Measurements from ENCODE around the gene IL17B. TPM values are rescaled to one million over a fixed set of nuclear protein-coding genes. Genes with fewer than 3 reads are reported as not detected.
A peak's percentile ranks its signal among the peaks of the same experiment; 100 is the strongest.

IL17B gene
- total and polyA plus RNA-seq, 2 of the 13 experiments (the other 11 are each of a cell fraction or from before 2014, with no cell fraction given) = 0.29 to 2.6 TPM

- 0 out of 2 replicates have a peak, but pooled peaks have one; percentile 16 for TF ChIP-seq ZNF710 (CRISPR knock-in tag; IDR thresholded peaks at IDR 0.05; ENCODE audit: borderline replicate concordance)
- TF ChIP-seq ZMYM3 (CRISPR knock-in tag; IDR thresholded peaks at IDR 0.05) = peak; percentile 95
- TF ChIP-seq KDM5B (CRISPR knock-in tag; IDR thresholded peaks at IDR 0.05; ENCODE audit: borderline replicate concordance) = 0 out of 2 replicates have a peak, but pooled peaks have one; percentile 35
- TF ChIP-seq ZNF768 (CRISPR knock-in tag; IDR thresholded peaks at IDR 0.05) = peak; percentile 99
- TF ChIP-seq GABPA (IDR thresholded peaks at IDR 0.05; ENCODE audit: low read depth, low read length) = no peak
- 0 out of 2 replicates have a peak, but pooled peaks have one; percentile 11 for TF ChIP-seq GABPA (CRISPR knock-in tag; IDR thresholded peaks at IDR 0.05; ENCODE audit: low read depth)
- TF ChIP-seq HDAC1 (CRISPR knock-in tag; IDR thresholded peaks at IDR 0.05) = 0 out of 2 replicates have a peak, but pooled peaks have one; percentile 1
- TF ChIP-seq GPBP1L1 (CRISPR knock-in tag; IDR thresholded peaks at IDR 0.05) = no peak
- TF ChIP-seq DNMT1 (CRISPR knock-in tag; IDR thresholded peaks at IDR 0.05) = no peak
- TF ChIP-seq ISX (CRISPR knock-in tag; conservative IDR thresholded peaks at IDR 0.05) = no peak
- TF ChIP-seq KDM1A (CRISPR knock-in tag; IDR thresholded peaks at IDR 0.05) = 0 out of 2 replicates have a peak, but pooled peaks have one; percentile 68
Measured at GRCh38 chr5:149419859-149420544, 40.9 kb upstream of the IL17B start (continued).
